ENCODE results near the gene TBCA. TPM values are rescaled to one million over a fixed set of nuclear protein-coding genes. Genes with fewer than 3 reads are reported as not detected.

Gene TBCA
- total and polyA plus RNA-seq, 9 of the 15 experiments (the other 6 are each of a cell fraction or from before 2014, with no cell fraction given) = 164 to 661 (median 334) TPM

- H3K4me3 ChIP-seq = no peak overlapping the region
- intact Hi-C loops (cut with micrococcal nuclease) = no loop called here
- no peaks in the 10 kb centered on the region for H4K20me1 ChIP-seq (replicated peaks; ENCODE audit: control insufficient read depth, insufficient read depth, low read length)
- FAIRE-seq (no peak), DNase-seq (ENCODE audit: extremely low read depth in 1 of 4, low spot score in 3 of 4) (no peak), ATAC-seq (no peak)
- H3K27ac ChIP-seq (ENCODE audit: extremely low read depth, low read depth, low read length) = peak overlapping the region; percentile 54
- H3K79me2 ChIP-seq (ENCODE audit: control insufficient read depth, insufficient read depth, low read length) = peaks cover 96% of the 10 kb centered on the region
- TF ChIP-seq ELK3 (CRISPR knock-in tag; IDR thresholded peaks at IDR 0.05) (no peak), KAT8 (IDR thresholded peaks at IDR 0.05; ENCODE audit: low read depth) (0 out of 2 replicates have a peak, but pooled peaks have one; percentile 14), EHMT2 (IDR thresholded peaks at IDR 0.05) (0 out of 2 replicates have a peak, but pooled peaks have one; percentile 57), MAZ (CRISPR knock-in tag; conservative IDR thresholded peaks at IDR 0.05 in 1 of 2, IDR thresholded peaks at IDR 0.05 in 1 of 2) (no peak), TEAD4 (IDR thresholded peaks at IDR 0.05; ENCODE audit: low read length) (peak; percentile 18; the same call in 1 of the 2 replicates), TEAD4 (CRISPR knock-in tag; IDR thresholded peaks at IDR 0.05; ENCODE audit: borderline replicate concordance) (no peak), SUPT5H (IDR thresholded peaks at IDR 0.05) (0 out of 2 replicates have a peak, but pooled peaks have one; percentile 30), ZNF592 (IDR thresholded peaks at IDR 0.05) (peak; percentile 50; the same call in 1 of the 2 replicates), YY1 (IDR thresholded peaks at IDR 0.05; ENCODE audit: borderline replicate concordance in 1 of 3, control insufficient read depth in 1 of 3, extremely low read depth in 1 of 3, insufficient read depth in 3 of 3, insufficient read length in 1 of 3, insufficient replicate concordance in 2 of 3, low read depth in 1 of 3, low read length in 2 of 3) (peak; percentile 17 to 83 (median 29))
- H3K9me1 ChIP-seq (ENCODE audit: control insufficient read depth, insufficient read depth, low read length) = no peaks in the 10 kb centered on the region
- ChIA-PET POLR2A (no interaction called here), CTCF (ENCODE audit: low intra/inter-chr PET ratio) (no interaction called here)
- peaks cover 66% of the 10 kb centered on the region for H3K36me3 ChIP-seq (ENCODE audit: control insufficient read depth, insufficient read depth, low read length)
- 0 out of 2 replicates have a peak, but pooled peaks cover 4% of the 10 kb centered on the region for H3K9me3 ChIP-seq (replicated peaks; ENCODE audit: control insufficient read depth, insufficient read depth, low read depth, low read length)
- H3K4me1 ChIP-seq (replicated peaks in 1 of 2; ENCODE audit: control insufficient read depth in 2 of 2, insufficient read depth in 2 of 2, low read length in 2 of 2) = peaks cover 15 to 20% of the 10 kb centered on the region in 2 experiments; a peak in 4 of 5 replicates
- WGBS (ENCODE audit: insufficient coverage, low coverage, missing lambda C conversion rate) = 46% methylated on average over 5 of the region's 5 CpGs
- no peaks in the 10 kb centered on the region for H3K27me3 ChIP-seq (ENCODE audit: control insufficient read depth in 2 of 2, insufficient read depth in 2 of 2, low read length in 2 of 2)
- in situ Hi-C loops (cut with MboI) = no loop called here
- peak overlapping the region in 1 of 2 experiments; percentile 21; a peak in 2 of 4 replicates for H3K9ac ChIP-seq (ENCODE audit: insufficient read depth in 1 of 2, low read depth in 2 of 2, low read length in 2 of 2)
- peak overlapping the region; percentile 57 for H3K4me2 ChIP-seq (ENCODE audit: insufficient read depth, low read length)
- H2AFZ ChIP-seq (ENCODE audit: low read depth, low read length) = no peak overlapping the region
- no TSS peak for BruUV-seq (replicated peaks)
Observed at GRCh38 chr5:77771452-77771851, 4.7 kb downstream of the TBCA start.
